GM19324 (cell line): ENCODE results near the gene TNNI2.
A peak's percentile ranks its signal among the peaks of the same experiment; 100 is the strongest.

Experiments used
- ATAC-seq: cut with Tn5 transposase; IDR thresholded peaks from one replicate; pipeline ENCODE4 v1.9.1; 2021; ENCODE audit warnings: mild to moderate bottlenecking, moderate library complexity; ENCODE audit not compliant: unreplicated experiment, low FRiP score

Gene TNNI2

DNA sequence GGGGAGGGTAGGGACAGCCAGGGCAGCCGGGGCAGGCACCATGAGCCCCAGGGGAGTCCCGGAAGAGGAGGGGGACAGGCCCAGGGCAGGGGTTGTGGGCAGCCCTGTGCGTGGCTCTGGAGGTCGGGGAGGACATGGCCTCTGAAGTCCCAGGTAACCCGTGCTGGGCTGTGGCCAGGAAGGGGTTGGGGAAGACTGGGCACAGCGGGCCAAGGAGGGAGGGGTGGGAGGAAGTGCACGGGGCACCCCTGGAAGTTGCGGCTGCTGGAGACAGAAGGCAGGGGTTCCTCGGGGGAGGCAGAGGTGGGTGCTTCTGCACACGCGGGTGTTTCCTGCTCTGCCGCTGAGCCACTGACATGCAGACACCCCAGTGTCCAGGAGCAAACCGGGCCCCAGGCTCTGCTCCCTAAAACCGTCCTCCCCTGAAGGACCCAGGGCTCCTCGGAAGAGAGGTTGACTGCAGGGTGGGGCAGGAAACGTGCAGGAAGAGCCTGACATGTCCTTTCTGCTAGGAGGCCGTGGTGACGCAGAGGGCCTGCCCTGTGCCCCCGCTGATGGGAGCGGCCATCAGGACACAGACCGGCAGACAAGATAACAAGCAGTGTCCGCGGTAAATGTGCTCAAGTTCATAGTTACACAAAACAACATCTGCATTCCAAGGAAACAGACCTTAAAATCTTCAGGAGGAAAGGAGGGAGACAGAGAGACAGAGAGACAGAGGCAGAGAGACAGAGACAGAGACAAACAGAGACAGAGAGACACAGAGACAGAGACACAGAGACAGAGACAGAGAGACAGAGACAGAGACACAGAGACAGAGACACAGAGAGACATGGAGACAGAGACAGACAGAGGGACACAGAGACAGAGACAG is 5.7 kb downstream of the TNNI2 start:
- ATAC-seq: no peak

DNA sequence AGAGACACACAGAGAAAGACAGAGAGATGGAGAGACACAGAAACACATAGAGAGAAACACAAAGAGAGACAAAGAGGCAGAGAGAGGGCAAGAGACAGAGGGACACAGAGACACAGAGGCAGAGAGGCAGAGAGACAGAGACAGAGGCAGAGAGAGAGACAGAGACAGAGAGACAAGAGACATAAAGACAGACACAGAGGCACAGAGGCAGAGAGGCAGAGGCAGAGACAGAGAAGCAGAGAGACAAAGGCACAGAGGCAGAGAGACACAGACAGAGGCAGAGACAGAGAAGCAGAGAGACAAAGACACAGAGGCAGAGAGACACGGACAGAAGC is 6.3 kb downstream of the TNNI2 start:
- ATAC-seq: no peak

DNA sequence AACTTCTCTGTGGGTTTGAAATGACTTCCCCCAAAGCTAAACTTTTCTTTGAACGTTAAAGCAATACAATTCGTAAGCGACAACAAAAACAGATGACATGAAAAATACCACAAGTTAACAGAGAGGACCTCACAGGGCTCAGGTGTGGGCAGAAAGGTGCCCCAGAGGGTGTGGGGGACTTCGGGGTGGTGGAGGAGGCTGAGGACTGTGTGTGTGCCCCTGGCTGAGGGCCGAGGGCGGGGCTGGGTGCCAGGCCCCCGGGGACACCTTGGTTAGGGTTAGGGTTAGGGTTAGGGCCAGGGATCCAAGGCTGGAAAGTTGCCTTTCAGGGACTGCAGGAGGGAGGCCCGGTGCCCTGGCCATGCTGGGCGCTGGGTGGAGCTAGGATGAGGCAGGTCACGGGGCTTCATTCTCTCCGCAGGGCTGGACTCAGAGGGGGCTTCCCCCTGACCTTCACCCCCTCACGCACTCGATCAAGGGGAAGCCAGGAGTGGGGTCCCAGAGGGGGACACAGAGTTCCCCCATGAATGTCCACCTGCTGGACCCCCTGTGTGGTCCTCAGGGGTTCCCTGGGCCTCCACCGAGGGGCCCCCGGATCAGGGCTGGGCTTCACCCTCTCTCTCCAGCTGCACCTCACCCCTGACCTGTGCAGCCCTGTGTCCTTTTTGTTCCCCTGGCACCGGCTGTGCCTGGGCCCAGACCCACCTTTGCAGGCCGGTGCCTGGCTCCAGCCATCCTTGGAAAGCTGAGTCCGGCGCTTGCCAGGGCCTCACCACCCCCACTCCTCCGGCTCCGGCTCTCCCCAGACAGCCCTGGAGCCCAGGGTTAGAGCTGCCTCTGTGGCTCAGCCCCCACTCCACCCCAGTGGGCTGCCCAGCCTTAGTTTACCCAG is 7.0 kb downstream of the TNNI2 start:
- no peak for ATAC-seq

DNA sequence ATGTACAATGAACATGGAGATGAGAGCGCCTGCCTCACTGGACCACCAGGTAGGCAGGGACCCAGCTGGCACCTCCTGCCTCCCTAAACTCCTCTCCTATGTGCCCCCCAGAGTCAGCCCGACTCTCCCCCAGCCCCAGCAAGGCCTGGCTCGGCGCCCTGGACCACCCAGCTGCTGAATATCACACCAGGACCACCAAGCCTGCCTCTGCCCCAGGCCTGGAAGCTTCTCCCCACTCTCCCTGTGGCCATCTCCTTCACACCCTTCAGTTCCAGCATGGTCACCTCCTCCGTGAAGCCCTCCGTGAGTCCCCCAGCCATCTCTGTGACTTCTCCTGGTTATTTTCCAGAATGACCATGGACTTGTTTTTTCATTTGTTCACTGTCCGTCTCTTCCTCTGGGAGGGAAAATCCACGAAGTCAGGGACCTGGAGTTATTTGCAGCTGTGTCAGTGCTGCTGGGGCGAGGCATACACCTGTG is 7.7 kb downstream of the TNNI2 start:
- ATAC-seq: no peak

DNA sequence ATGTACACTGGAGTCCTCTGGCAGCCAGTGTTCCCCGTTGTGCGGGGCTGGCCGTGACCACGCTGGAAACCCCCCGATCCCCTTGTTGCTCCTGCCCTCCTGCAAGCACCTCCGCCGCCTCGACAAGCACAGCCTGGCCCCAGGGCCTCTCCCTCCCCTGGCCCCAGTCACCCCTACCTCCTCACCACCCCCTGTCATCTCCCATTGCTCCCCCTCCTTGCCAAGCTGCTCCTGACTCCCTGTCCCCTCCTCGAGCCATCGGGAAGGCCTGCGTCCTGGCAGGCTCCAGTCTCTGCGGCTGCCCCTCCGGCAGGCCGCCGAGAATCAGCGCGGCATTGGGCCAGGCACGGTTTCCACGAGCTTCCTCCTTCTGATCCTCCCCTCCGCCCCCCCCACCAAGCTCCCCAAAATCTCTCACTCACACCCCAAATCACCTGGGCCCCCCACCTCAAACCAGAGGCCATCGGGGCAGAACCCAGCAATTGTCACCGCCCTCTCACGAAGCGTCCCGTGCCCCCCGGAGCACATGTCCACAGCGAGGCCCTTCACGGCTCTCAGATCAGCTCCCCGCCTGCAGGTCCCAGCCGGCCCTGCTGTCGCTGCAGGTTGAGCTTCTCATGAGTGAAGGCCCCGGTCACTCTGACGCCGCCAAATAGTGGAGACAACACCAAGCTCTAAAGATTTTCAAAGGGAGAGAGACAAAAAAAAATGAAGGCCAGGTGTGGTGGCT is 8.4 kb downstream of the TNNI2 start:
- no peak for ATAC-seq

DNA sequence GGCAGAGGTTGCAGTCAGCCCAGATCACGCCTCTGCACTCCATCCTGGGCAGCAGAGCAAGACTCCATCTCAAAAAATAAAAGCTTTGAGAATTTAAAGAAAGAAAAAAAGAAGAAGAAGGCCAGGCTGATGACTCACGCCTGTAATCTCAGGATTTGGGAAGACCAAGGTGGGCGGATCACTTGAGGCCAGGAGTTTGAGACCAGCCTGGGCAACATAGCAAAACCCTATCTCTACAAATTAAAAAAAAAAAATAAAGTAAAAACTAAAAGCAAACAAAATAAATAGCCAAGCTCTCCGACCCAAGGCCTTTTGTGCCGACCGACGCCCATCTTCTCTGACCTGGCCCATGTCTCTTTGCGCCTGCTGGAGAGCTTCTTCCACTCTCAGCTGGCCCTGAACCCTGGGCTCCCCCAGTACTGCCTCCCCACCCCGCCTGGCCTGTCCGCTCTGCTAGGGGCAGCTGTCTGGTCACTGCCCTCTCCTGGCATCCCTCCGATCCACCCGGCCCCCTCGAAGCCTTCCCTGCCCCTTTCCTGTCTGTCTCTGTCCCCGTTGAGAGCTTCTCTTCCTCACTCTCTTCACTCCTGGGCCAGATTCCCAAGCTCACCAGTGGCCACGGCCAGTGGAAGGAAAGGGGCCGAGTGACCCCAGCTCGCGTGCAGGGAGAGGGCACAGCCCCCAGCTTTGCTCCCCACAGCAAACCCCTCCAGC is 9.3 kb downstream of the TNNI2 start:
- no peak for ATAC-seq

DNA sequence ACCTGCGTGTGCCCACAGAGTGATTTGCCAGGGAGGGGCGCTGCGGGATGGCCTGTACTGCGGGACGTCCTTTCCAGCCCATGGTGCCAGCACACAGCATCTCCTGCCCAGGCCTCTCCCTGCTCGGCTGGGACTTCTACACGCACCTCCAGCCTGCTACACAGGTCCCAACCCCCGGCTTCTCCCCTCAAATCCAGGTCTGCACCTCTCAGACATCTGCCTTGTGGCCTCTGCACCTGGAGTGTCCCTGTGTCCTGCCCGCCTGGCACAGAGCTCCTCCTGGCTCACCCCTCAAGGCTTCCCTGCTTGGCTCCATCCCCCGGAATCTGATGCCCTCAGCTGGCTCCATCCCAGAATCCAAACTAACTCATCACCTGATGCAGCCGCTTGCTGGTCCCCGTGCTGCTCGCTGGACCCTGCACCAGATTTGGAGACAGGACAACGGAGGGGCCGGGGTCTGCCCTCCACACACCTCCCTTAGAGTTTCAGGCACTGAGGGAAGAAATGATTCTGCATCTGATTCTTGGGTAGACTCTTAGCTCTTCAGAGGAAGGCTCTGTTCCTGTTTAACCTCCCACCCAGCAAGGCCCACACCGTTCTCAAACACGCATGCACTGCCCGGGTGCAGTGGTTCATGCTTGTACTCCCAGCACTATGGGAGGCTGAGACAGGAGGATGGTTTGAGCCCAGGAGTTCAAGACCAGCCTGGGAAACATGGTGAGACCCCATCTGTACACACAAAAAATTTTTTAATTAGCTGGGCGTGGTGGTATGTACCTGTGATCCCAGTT is 10.1 kb downstream of the TNNI2 start:
- no peak for ATAC-seq

DNA sequence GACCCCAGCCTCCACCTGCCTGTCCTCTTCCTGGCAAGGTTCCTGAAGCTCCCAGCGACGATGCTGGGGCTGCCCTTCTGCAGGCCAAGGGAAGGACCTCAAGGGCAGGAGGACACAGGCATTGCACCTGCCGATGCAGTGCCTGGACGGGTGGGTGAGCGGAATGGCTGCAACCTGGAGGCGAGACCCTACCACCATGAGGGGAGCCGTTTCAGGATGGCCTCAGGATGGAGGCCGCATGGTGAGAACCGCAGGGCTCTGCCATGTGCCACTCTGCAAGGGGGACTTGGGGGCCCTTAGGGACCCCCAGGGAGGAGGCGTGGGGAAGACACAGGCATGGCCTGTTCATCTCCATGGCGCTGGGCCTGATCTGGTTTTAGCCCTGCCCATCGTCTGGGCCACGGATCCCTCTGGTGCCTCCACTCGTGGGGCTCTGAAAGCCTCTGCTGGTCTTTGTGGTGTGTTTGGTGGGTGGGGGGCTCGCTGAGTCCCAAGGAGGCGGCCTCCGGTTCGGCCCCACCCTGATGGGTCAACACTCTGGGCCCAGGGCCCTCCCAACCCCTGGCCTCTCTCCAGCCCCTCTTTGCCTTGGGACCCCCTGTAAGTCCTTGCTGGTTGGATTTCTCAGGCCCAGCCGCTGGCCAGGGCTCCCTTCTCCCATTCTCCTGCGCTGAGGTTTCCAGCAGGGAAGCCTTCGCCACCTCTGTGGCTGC is 12.8 kb downstream of the TNNI2 start:
- ATAC-seq: no peak

DNA sequence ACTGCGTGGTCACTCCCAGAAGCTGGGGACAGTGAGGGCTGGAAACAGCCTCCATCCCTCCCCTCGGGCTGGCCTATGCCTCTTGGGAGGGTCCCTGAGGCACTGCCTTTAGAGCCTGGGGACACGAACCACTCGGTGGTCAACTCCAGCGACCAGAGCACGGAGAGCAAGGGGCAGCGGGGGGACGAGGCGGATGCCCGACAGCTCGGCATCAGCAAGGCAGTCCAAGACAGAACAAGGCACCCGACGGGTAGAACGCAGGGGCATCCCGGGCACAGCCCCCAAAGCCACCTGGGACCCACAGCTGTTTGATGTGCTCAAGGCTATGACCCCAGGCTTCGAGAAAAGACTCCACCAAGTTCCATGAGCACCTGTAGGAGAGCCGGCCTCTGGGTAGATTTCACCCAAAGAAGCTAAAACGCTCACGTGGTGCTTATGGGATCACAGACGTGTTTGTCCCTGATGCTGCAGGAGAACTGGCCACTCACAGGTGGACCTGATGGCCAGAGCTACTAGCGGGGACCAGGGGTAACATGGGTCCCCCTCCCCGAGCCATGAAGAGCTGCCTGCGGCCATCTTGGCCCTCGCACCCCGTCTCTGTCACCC is 13.6 kb downstream of the TNNI2 start:
- peak; percentile 0 for ATAC-seq

DNA sequence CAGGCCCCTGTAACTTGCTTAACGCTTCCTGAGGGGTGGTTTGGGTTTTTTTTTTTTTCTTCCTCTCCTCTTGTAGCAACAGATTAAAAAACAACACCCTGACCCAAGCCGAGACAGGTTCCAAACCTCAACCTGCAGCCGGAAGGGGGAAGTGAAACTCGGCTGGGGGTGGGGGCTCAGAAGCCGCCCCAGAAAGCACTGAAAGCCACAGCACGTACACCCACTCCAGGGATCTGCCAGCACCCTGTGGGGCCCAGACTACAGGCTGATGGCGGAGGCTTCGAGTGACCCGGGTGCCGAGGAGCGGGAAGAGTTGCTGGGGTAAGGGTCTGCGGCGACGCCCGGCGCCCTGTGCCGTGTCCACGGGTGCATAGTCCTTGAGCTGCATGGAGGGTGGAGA is 14.1 kb downstream of the TNNI2 start, which contains the start of gene LSP1:
Gene LSP1 (plus strand): TSS at position 208 of the 400 bp plus-strand sequence. CDS start 61 bp downstream, at position 269.
- peak; percentile 45 for ATAC-seq

DNA sequence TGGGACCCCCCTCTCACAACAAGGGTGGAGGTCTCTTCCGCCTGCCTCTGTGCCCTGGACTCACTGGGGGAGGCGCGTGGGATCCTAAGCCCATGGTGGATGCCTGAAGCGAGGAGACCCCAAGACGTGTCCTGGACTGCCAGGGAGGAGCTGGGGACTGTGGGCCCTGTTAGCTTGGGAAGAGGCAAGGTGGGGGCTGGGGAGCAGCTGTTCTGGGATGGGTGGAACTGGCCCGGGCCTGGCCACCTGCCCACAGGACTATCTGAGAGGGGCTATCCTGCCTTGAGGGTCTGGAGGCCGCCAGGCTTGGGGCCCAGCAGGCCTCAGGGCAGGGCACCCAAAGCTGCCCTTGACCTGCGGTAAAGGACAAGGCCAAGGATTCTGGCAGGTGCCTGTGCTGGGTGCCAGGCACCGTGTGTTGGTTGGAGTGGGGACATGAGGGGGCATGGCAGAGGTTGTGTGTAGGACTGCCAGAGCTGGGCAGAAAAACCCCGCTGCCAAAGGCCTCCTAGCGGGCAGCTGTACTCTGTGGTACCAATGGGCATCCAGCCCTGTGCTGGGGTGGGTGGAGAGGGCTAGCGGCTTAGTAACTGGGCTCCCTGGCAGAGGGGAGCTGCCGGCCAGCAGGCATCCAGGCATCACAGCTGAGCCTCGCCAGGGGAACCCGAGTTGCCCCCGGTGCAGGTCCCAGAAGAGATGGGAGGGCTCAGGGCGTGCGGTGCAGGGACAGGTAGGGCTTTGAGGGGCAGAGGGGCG is 14.8 kb downstream of the TNNI2 start:
- ATAC-seq: no peak

DNA sequence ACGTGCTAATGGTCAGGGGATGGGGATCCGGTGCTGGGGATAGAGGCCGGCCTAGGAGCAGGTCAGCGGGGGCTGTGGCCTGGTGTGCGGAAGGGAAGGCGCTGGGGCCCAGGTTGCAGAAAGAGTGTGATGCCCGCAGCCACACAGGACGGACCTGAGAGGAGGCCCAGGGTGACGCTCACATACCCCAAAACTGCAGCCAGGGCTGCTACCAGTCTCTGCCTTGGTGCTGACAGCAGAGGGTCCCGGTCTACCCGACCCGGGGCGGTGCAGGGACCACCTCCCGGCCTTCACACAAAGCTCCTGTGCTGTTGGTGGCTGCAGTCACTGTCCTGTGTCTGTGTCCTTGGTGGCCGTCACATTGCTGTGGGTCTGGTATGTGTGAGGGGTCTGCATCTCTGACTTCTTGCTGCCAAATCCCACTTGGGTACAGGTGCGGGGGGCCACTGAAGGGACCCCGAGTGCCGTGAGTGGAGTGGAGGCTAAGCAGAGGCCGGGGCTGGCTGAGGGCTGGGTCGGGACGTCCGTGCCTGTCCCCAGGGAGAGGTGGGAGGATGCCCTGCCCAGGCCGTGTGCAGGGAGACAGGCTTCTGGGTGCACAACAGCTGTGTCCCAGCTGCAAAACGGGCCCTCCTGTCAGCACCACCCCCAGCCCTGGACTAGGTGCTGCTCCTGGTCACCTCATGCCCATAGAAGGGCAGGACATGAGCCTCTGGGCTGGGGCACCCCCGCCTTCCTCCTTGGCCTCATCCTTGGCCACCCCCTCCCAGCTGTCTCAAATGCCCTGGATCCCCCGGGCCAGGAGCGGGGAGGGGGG is 15.6 kb downstream of the TNNI2 start:
- no peak for ATAC-seq

DNA sequence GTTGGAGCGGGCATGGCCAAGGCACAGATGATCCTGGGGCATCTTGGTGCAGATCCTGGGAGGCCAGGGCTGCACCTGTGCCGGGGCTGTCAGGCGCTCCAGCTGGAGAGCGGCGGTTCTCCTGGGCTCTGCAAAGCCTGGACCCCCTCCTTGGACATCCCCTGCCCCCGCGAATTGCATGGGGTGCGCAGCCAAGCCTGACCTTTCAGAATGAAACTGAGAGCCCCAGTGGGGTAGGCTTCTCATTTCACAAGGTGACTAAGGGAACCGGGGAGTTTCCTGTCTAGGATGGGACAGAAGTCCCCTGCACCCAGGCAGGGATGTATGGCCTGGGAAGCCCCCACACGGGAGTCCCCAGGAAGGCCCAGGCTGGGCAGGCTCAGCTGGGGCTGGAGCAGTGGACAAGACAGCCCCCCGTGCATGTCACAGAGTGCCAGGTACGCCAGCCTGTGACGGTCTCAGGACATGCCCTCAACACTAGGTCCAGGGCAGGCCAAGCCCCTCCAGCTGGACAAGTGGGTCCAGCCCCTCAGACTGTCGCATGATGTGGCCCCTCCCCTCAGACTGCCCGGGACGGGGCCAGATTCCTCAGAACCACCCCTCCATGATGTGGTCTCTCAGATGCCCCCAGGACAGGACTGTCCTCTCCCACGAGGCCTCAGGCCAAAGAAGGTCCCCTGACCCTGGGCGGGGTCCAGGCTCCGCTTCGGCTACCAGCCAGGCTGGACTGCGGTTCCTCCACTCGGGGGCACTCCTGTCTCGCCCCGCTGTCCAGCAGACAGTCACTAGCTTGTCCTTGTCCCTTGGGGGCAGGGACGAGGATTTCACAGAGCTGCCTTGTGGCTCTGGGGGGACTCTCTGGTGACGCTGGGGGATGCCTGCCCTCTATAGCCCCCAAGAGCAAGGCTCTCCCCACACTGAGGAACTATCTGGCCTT is 16.4 kb downstream of the TNNI2 start:
- ATAC-seq: no peak

DNA sequence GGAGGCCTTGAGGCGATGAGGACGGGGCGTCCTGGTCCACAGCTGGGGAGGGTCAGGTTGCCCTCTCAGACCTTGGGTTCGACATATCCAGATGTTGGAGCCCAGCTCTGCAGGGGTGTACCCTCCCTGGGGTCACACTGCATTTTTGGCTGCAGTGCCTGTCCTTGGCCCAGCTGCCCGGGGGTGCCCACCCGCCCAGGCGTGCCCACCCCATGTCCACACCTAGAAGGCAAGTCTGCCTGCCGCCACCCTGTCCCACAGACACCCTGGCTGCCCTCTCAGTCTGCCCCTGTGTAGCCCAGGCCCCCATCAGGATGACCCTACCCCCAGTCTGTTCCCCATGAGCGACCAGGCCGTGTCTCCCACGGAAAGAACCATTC is 17.1 kb downstream of the TNNI2 start:
- ATAC-seq: no peak

DNA sequence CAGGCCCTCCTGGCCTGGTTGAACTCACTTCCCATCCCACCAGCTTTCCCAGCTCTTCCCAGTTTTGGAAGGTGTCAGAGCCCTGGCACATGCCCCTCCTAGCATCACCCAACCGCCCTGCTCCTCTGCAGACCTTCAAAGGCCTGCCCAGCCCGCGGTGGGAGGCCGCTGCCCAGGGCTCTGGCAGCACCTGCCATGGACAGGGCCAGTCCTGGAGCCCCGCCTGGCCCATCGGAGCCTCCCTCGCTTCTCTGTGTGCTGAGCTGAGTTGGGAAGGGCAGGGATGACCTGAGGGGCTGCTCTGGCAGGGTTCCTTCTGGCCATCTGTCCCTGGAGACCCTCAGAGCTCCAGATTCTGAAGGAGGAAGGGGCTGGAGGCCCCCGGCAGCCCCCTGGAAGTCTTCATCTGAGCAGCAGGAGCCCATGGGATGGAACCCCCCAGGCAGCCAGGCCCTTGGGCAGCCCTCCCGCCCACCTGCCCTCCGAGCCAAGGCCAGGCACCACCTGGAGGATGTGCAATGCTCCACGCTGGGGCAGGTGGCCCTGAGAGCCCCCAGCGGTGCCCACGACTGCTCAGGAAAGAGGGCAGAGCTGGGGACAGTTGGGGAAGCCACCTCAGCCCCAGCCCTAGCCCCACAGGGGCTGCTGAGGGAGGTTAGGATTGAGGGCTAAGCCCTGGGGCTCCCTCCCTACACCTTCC is 17.7 kb downstream of the TNNI2 start:
- ATAC-seq: no peak
